Sciatic nerve (tissue), 2 donors: ENCODE measurements around the gene KRTAP19-8. TPM values are rescaled to one million over a fixed set of nuclear protein-coding genes. Genes with fewer than 3 reads are reported as not detected.

Experiments used
- ATAC-seq: fragments of 200-7000 bp; cut with Tn5 transposase; one replicate; pipeline ENCODE4 v1.9.1; 2020; ENCODE audit warnings: mild to moderate bottlenecking, moderate library complexity
- DNase-seq: peaks from one replicate; pipeline ENCODE4 v3.0.0-alpha.2; 2020; ENCODE audit warnings: low spot score
- intact Hi-C: fragments of 100-400 bp; cut with DNase I; formaldehyde crosslinking; loops from one replicate; pipeline ENCODE4 v1.14.2; 2022
- total RNA-seq: library from RNA; stranded (reverse); fragmentation: NEBNext Ultra II Directional; extraction: Animal tissue kit (Norgen Biotek cat#: 25700); gene quantifications from one replicate; pipeline ENCODE4 v1.2.1, GENCODE V29; 2021
- donor health status: DM: no; HTN: no; CAD: no.
- donor health status: DM: no; HTN: no; CAD: no.

KRTAP19-8 gene
- total RNA-seq: not detected

- intact Hi-C loops: no loop called here
- ATAC-seq (no peak), DNase-seq (no peak)
Observed at GRCh38 chr21:31038376-31038775, at the start of gene KRTAP19-8. TSS of gene KRTAP19-8 (minus strand) at chr21:31038476. CDS start at chr21:31038443, 33 bp downstream.

GRCh38 chr21:31087639-31088473 is 49.6 kb upstream of the KRTAP19-8 start:
- ATAC-seq: no peak
- intact Hi-C loops: no loop called here

GRCh38 chr21:31084689-31085088 is 46.4 kb upstream of the KRTAP19-8 start:
- no peak for ATAC-seq
- intact Hi-C loops: no loop called here
- no peak for DNase-seq

More at GRCh38 chr21:31087639-31088473, 49.6 kb upstream of the KRTAP19-8 start:
- DNase-seq: no peak

GRCh38 chr21:31078796-31079195 is 40.5 kb upstream of the KRTAP19-8 start:
- no peak for DNase-seq
- peak; percentile 73 for ATAC-seq
- intact Hi-C loops: no loop called here

GRCh38 chr21:31078216-31078615 is 39.9 kb upstream of the KRTAP19-8 start:
- intact Hi-C loops: no loop called here
- DNase-seq: no peak
- ATAC-seq: no peak

- DNase-seq (no peak), ATAC-seq (no peak)
- intact Hi-C loops: no loop called here
Observed at GRCh38 chr21:31075848-31076247, 37.6 kb upstream of the KRTAP19-8 start.

GRCh38 chr21:31072533-31072932 is 34.3 kb upstream of the KRTAP19-8 start:
- intact Hi-C loops: no loop called here
- ATAC-seq (no peak), DNase-seq (no peak)

GRCh38 chr21:31064803-31065202 is 26.5 kb upstream of the KRTAP19-8 start:
- DNase-seq (no peak), ATAC-seq (no peak)
- intact Hi-C loops: no loop called here

GRCh38 chr21:31052489-31053142 is 14.3 kb upstream of the KRTAP19-8 start:
- DNase-seq (no peak), ATAC-seq (no peak)
- intact Hi-C loops: no loop called here

GRCh38 chr21:31050577-31051157 is 12.4 kb upstream of the KRTAP19-8 start:
- ATAC-seq (no peak), DNase-seq (no peak)
- intact Hi-C loops: no loop called here

- intact Hi-C loops: no loop called here
- no peak for ATAC-seq
- no peak for DNase-seq
Observed at GRCh38 chr21:31045841-31046240, 7.6 kb upstream of the KRTAP19-8 start.

GRCh38 chr21:31043471-31043870 is 5.2 kb upstream of the KRTAP19-8 start:
- intact Hi-C loops: no loop called here
- ATAC-seq: peak; percentile 67
- no peak for DNase-seq

GRCh38 chr21:31042080-31042464 is 3.8 kb upstream of the KRTAP19-8 start:
- no peak for ATAC-seq
- DNase-seq: no peak
- intact Hi-C loops: no loop called here

- ATAC-seq (no peak), DNase-seq (no peak)
- intact Hi-C loops: no loop called here
Observed at GRCh38 chr21:31041295-31042079, 3.2 kb upstream of the KRTAP19-8 start.

- intact Hi-C loops: no loop called here
- no peak for DNase-seq
- no peak for ATAC-seq
Observed at GRCh38 chr21:31034378-31034777, 3.9 kb downstream of the KRTAP19-8 start.

GRCh38 chr21:31030367-31031106 is 7.7 kb downstream of the KRTAP19-8 start:
- DNase-seq: no peak
- ATAC-seq: no peak
- intact Hi-C loops: no loop called here

GRCh38 chr21:31023680-31024079 is 14.6 kb downstream of the KRTAP19-8 start:
- ATAC-seq: no peak
- no peak for DNase-seq
- intact Hi-C loops: no loop called here

- ATAC-seq (no peak), DNase-seq (no peak)
- intact Hi-C loops: no loop called here
Observed at GRCh38 chr21:31022306-31022705, 16.0 kb downstream of the KRTAP19-8 start.

GRCh38 chr21:31018232-31018631 is 20.0 kb downstream of the KRTAP19-8 start:
- ATAC-seq (no peak), DNase-seq (no peak)
- intact Hi-C loops: no loop called here
